HepG2 (cell line): ENCODE data around the gene LTC4S. TPM values are rescaled to one million over a fixed set of nuclear protein-coding genes. Genes with fewer than 3 reads are reported as not detected.

Experiments used
- ATAC-seq: fragments of 200-7000 bp; cut with Tn5 transposase; 3 replicates; pipeline ENCODE4 v1.9.1; 2020; ENCODE audit warnings: mild to moderate bottlenecking, moderate library complexity
- BruUV-seq: library from RNA; stranded (reverse); fragments of 400-500 nt; replicated peaks from 2 replicates; lab custom pipeline; 2021; lab: Mats Ljungman, UMichigan
- CTCF ChIA-PET: fragments of 300-600 bp; formaldehyde crosslinking; extraction: SDS; loops from one replicate; lab custom pipeline; 2021; ENCODE audit warnings: low total read pairs, inconsistent platforms, low intra/inter-chr PET ratio; lab: Yijun Ruan, JAX
- POLR2A ChIA-PET: fragments of 350-600 bp; sonication (Branson Sonifier 250); formaldehyde crosslinking; loops from one replicate; lab custom pipeline; 2020; ENCODE audit warnings: antibody characterized with exemption, inconsistent platforms; lab: Yijun Ruan, JAX
- DNase-seq: peaks from one replicate; pipeline ENCODE4 v3.0.0-alpha.2; 2015; ENCODE audit warnings: low spot score
- FAIRE-seq: peaks from 3 replicates; lab custom pipeline; 2011; peaks lifted over from hg19 to GRCh38; lab: Jason Lieb, UNC
- H2AFZ ChIP-seq: one replicate; pipeline ENCODE4 v1.6.1; 2011; ENCODE audit warnings: low read length, inconsistent platforms
- H3K27ac ChIP-seq: fragments of 300-600 bp; 3 replicates; pipeline ENCODE4 v1.8.0; 2011; ENCODE audit warnings: mixed run types, mild to moderate bottlenecking, mixed read lengths, low read length, inconsistent platforms; ENCODE audit not compliant: insufficient read depth; ENCODE audit errors: extremely low read length
- H3K27me3 ChIP-seq, 2 experiments: fragments of 200-600 bp in 1 of 2; 2 replicates in 1 of 2; 3 replicates in 1 of 2; pipeline versions ENCODE4 v1.6.0 to v1.8.0; 2011; ENCODE audit warnings: low read length in 2 of 2, mild to moderate bottlenecking in 2 of 2, moderate library complexity in 2 of 2, inconsistent platforms in 1 of 2; ENCODE audit not compliant: insufficient read depth in 2 of 2, control insufficient read depth in 1 of 2
- H3K36me3 ChIP-seq, 2 experiments: fragments of 200-600 bp in 1 of 2; replicated peaks in 1 of 2; 2 replicates in 1 of 2; 3 replicates in 1 of 2; pipeline versions ENCODE4 v1.5.1 to v1.8.0; 2011; ENCODE audit warnings: low read length in 2 of 2, inconsistent platforms in 1 of 2; ENCODE audit not compliant: insufficient read depth in 2 of 2, control insufficient read depth in 1 of 2
- H3K4me1 ChIP-seq: 2 replicates; pipeline ENCODE4 v1.5.1; 2012; ENCODE audit warnings: low read length, inconsistent platforms; ENCODE audit not compliant: insufficient read depth
- H3K4me2 ChIP-seq: 2 replicates; pipeline ENCODE4 v1.6.0; 2011; ENCODE audit warnings: low read depth, low read length, inconsistent platforms
- H3K4me3 ChIP-seq, 3 experiments: fragments of 200-600 bp in 1 of 3; sonication (generic), shearing (Covaris generic) in 1 of 3; replicated peaks in 1 of 3; 2 replicates each; pipeline ENCODE4 v1.5.1; 2011 to 2016; ENCODE audit warnings: low read length in 3 of 3, inconsistent platforms in 2 of 3, low read depth in 2 of 3, mild to moderate bottlenecking in 2 of 3, control low read depth in 1 of 3, mixed read lengths in 1 of 3; ENCODE audit not compliant: insufficient read depth in 1 of 3
- H3K79me2 ChIP-seq: one replicate; pipeline ENCODE4 v1.6.1; 2011; ENCODE audit warnings: low read length, inconsistent platforms; ENCODE audit not compliant: insufficient read depth
- H3K9ac ChIP-seq: 2 replicates; pipeline ENCODE4 v1.6.0; 2011; ENCODE audit warnings: mild to moderate bottlenecking, low read depth, low read length, inconsistent platforms; ENCODE audit not compliant: insufficient read depth
- H3K9me3 ChIP-seq: 2 replicates; pipeline ENCODE4 v1.5.1; 2012; ENCODE audit warnings: mild to moderate bottlenecking, low read length
- H4K20me1 ChIP-seq: 2 replicates; pipeline ENCODE4 v1.6.0; 2011; ENCODE audit warnings: inconsistent platforms, mild to moderate bottlenecking, low read length, moderate library complexity; ENCODE audit not compliant: insufficient read depth
- AHR ChIP-seq: IDR thresholded peaks from 2 replicates; pipeline ENCODE4 v1.6.1; 2018; ENCODE audit warnings: missing genetic modification reagents, missing compliant biosample characterization
- AKAP8 ChIP-seq: sonication (generic); formaldehyde crosslinking; IDR thresholded peaks from 2 replicates; pipeline ENCODE4 v1.5.1; 2020; ENCODE audit warnings: mild to moderate bottlenecking, missing genetic modification reagents
- ARHGAP35 ChIP-seq: sonication (generic); formaldehyde crosslinking; IDR thresholded peaks from 2 replicates; pipeline ENCODE4 v1.9.0; 2022; ENCODE audit warnings: mild to moderate bottlenecking, inconsistent platforms, moderate library complexity, missing genetic modification reagents, borderline replicate concordance
- EEA1 ChIP-seq: sonication (generic); formaldehyde crosslinking; IDR thresholded peaks from 2 replicates; pipeline ENCODE4 v1.5.1; 2020; ENCODE audit warnings: mild to moderate bottlenecking, missing genetic modification reagents, borderline replicate concordance
- GFI1 ChIP-seq: sonication (generic); formaldehyde crosslinking; IDR thresholded peaks from 2 replicates; pipeline ENCODE4 v1.5.0; 2020; ENCODE audit warnings: missing genetic modification reagents, mild to moderate bottlenecking, borderline replicate concordance
- HNF1B ChIP-seq: sonication (generic); formaldehyde crosslinking; IDR thresholded peaks from 2 replicates; pipeline ENCODE4 v1.5.1; 2020; ENCODE audit warnings: mild to moderate bottlenecking, moderate library complexity, missing genetic modification reagents
- KAT7 ChIP-seq: IDR thresholded peaks from 2 replicates; pipeline ENCODE4 v1.6.1; 2018; ENCODE audit warnings: borderline replicate concordance, missing compliant biosample characterization
- PCBP1 ChIP-seq: fragments of 200-400 bp; formaldehyde crosslinking; IDR thresholded peaks from 2 replicates; pipeline ENCODE4 v1.6.1; 2017; ENCODE audit warnings: mild to moderate bottlenecking, low read depth, low read length, borderline replicate concordance
- PRMT3 ChIP-seq: sonication (generic); formaldehyde crosslinking; IDR thresholded peaks from 2 replicates; pipeline ENCODE4 v1.8.1; 2022; ENCODE audit warnings: low read depth, mild to moderate bottlenecking, moderate library complexity, missing genetic modification reagents, borderline replicate concordance
- SOX6 ChIP-seq, 2 experiments: fragments of 450-650 bp in 1 of 2; sonication (generic) in 1 of 2; formaldehyde crosslinking in 1 of 2; IDR thresholded peaks; 2 replicates each; pipeline versions ENCODE4 v1.4.0 to v1.6.1; 2017 to 2020; ENCODE audit warnings: antibody characterized with exemption in 1 of 2, mild to moderate bottlenecking in 1 of 2, missing genetic modification reagents in 1 of 2
- ZFY ChIP-seq: sonication (generic); formaldehyde crosslinking; IDR thresholded peaks from 2 replicates; pipeline ENCODE4 v1.4.0; 2020; ENCODE audit warnings: missing genetic modification reagents
- ZNF10 ChIP-seq: sonication (generic); formaldehyde crosslinking; IDR thresholded peaks from 2 replicates; pipeline ENCODE4 v1.4.0; 2020; ENCODE audit warnings: mild to moderate bottlenecking, low read depth, missing genetic modification reagents, borderline replicate concordance
- ZNF589 ChIP-seq: sonication (generic); formaldehyde crosslinking; conservative IDR thresholded peaks from 2 replicates; pipeline ENCODE4 v1.8.0; 2022; ENCODE audit warnings: mild to moderate bottlenecking, moderate library complexity, missing genetic modification reagents
- ZNF598 ChIP-seq: sonication (generic); formaldehyde crosslinking; IDR thresholded peaks from 2 replicates; pipeline ENCODE4 v1.5.1; 2020; ENCODE audit warnings: mild to moderate bottlenecking, missing genetic modification reagents, borderline replicate concordance
- ZNF687 ChIP-seq: sonication (generic); formaldehyde crosslinking; IDR thresholded peaks from 2 replicates; pipeline ENCODE4 v1.5.1; 2020; ENCODE audit warnings: mild to moderate bottlenecking, missing genetic modification reagents, moderate library complexity
- ZSCAN21 ChIP-seq: sonication (generic); formaldehyde crosslinking; IDR thresholded peaks from 2 replicates; pipeline ENCODE4 v1.8.0; 2022; ENCODE audit warnings: mild to moderate bottlenecking, missing genetic modification reagents, moderate library complexity, borderline replicate concordance
- WGBS: methylation state at CpG from one replicate; pipeline ENCODE4 v1.1.6; 2017; ENCODE audit warnings: low lambda C conversion rate; 5-methylcytosine and 5-hydroxymethylcytosine counted together
- in situ Hi-C: cut with HindIII; loops from 2 replicates; pipeline ENCODE4 v1.10.0; 2017; ENCODE audit warnings: low pct_unique_long_range_greater_than_20kb; ENCODE audit not compliant: extremely low pct_ligation_motif_present
- intact Hi-C: fragments of 100-400 bp; cut with micrococcal nuclease; formaldehyde crosslinking; loops from one replicate; pipeline ENCODE4 v1.10.0; 2022; ENCODE audit not compliant: unreplicated experiment
- polyA plus RNA-seq, 8 experiments: library from polyadenylated mRNA; depleted of rRNA in 3 of 8; stranded (reverse) in 7 of 8; unstranded in 1 of 8; fragments of >200 nt; fragmentation: Illumina TruSeq in 4 of 8; extraction: Trizol in 4 of 8; gene quantifications; 2 replicates each; pipeline versions ENCODE4 v1.2.1 to v1.2.3, GENCODE V29; 2011 to 2016; ENCODE audit warnings: low read depth in 4 of 8, missing spikeins in 1 of 8, mixed read lengths in 1 of 8; ENCODE audit not compliant: insufficient read depth in 1 of 8
- total RNA-seq, 5 experiments: library from RNA; depleted of rRNA; stranded (reverse); fragments of >200 nt; fragmentation: Illumina TruSeq; extraction: Trizol; gene quantifications; 2 replicates each; pipeline ENCODE4 v1.2.3, GENCODE V29; 2016; ENCODE audit warnings: low read depth in 1 of 5

Gene LTC4S
- total and polyA plus RNA-seq, 2 of the 13 experiments (the other 11 are each of a cell fraction or from before 2014, with no cell fraction given): 0.35 TPM; not detected in 1

- DNase-seq (no peak), FAIRE-seq (no peak), ATAC-seq (peak; percentile 19)
- Histone ChIP-seq H3K4me1 (peaks cover 39% of the 10 kb centered on the region), H3K4me3 (peak overlapping the region; percentile 58 to 78 (median 76); a peak in 5 of 6 replicates), H4K20me1 (no peaks in the 10 kb centered on the region), H3K79me2 (no peaks in the 10 kb centered on the region), H3K4me2 (peak overlapping the region; percentile 86), H3K27ac (peak overlapping the region; percentile 77), H3K9me3 (no peaks in the 10 kb centered on the region), H3K27me3 (no peaks in the 10 kb centered on the region), H2AFZ (no peak overlapping the region), H3K36me3 (peaks cover 18 to 25% of the 10 kb centered on the region in 2 experiments; a peak in 4 of 5 replicates), H3K9ac (peak overlapping the region; percentile 76)
- ChIA-PET CTCF (interaction anchor here (0.5 to 2.5 kb wide), 3 partner anchors 32 to 127 kb away, joined by 3 to 11 read pairs (median 3); no protein-coding TSS in a partner anchor), POLR2A (interaction anchor here (0.7 to 2.3 kb wide), 8 partner anchors 24 to 171 kb away, joined by 3 to 11 read pairs (median 5); partner anchors contain the start of genes HNRNPH1, MAML1 and SQSTM1)
- in situ Hi-C loops (no loop called here), intact Hi-C loops (no loop called here)
- WGBS: 10% methylated on average over 2 of the region's 53 CpGs
- no TSS peak for BruUV-seq
- 0 out of 2 replicates have a peak, but pooled peaks have one; percentile 54 for TF ChIP-seq PCBP1
- peak; percentile 72 for TF ChIP-seq GFI1 (CRISPR knock-in tag)
- peak; percentile 3; the same call in 1 of the 2 replicates for TF ChIP-seq ZFY (CRISPR knock-in tag)
- TF ChIP-seq HNF1B: no peak
- TF ChIP-seq SOX6 (IDR thresholded peaks at IDR 0.05): no peak
- 0 out of 2 replicates have a peak, but pooled peaks have one; percentile 10 for TF ChIP-seq SOX6 (CRISPR knock-in tag; IDR thresholded peaks at IDR 0.05)
- TF ChIP-seq AHR: no peak
- TF ChIP-seq PRMT3 (CRISPR knock-in tag): 0 out of 2 replicates have a peak, but pooled peaks have one; percentile 26
- peak; percentile 33 for TF ChIP-seq ZNF687 (CRISPR knock-in tag)
- TF ChIP-seq ZNF10: no peak
- peak; percentile 52; the same call in 1 of the 2 replicates for TF ChIP-seq ARHGAP35 (CRISPR knock-in tag)
- TF ChIP-seq KAT7: peak; percentile 1; the same call in 1 of the 2 replicates
- peak; percentile 88 for TF ChIP-seq AKAP8 (CRISPR knock-in tag)
- peak; percentile 71 for TF ChIP-seq ZSCAN21 (CRISPR knock-in tag)
- 0 out of 2 replicates have a peak, but pooled peaks have one; percentile 19 for TF ChIP-seq EEA1 (CRISPR knock-in tag)
- 0 out of 2 replicates have a peak, but pooled peaks have one; percentile 57 for TF ChIP-seq ZNF598 (CRISPR knock-in tag)
- no peak for TF ChIP-seq ZNF589 (CRISPR knock-in tag)
These were observed 1.5 kb downstream of the LTC4S start for GRCh38 chr5:179795049-179795862.
